Endothelial cell of umbilical vein (primary cell): Measurements from ENCODE around the gene TMEM41B.

Source experiments
- POLR2A ChIP-seq: IDR thresholded peaks from 2 replicates; pipeline ENCODE4 v1.6.1; 2012; ENCODE audit warnings: low read depth, mild to moderate bottlenecking, control low read depth, low read length
- TF ChIP-seq, protein P1 (sequence below), 2 donors: IDR thresholded peaks; 1 replicate in 1 of 2; 2 replicates in 1 of 2; pipeline ENCODE4 v1.5.1; 2011; ENCODE audit warnings: low read length in 2 of 2, mild to moderate bottlenecking in 2 of 2, moderate library complexity in 2 of 2, control low read depth in 1 of 2, inconsistent platforms in 1 of 2, low read depth in 1 of 2; ENCODE audit not compliant: insufficient read depth in 1 of 2; ENCODE audit errors: extremely low read depth in 1 of 2

DNA sequence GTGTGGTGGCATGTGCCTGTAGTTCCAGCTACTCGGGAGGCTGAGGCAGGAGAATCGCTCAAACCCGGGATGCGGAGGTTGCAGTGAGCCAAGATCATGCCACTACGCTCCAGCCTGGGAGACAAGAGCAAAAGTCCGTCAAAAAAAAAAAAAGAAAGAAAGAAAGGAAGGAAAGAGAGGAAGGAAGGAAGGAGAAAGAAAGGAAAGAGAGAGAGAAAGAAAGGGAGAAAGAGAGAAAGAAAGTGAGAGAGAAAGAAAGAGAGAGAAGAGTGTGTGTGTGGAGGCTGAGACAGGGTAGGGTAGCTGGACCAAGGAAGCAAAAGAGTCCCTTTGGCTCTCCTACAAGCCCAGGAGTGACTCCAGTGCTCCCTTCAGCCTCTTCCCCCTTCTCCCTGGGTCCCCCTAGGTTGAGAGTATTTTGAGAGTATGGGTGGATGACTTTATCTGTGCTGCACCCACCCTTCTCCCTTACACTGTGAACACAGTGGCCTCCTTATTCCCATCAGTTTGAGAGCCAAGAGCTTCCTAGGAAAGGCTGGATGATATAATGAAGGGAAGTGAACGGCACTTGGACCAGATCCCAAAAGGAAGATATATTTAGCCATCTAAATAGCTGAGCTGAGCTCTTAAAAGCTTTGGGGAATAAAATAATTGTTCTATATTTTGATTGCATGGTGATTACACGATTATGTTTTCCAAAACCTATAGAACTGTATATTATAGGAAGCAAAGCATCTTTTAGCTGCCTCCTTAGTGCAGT, 39.7 kb downstream of the TMEM41B start:
- TF ChIP-seq, protein P1, sequence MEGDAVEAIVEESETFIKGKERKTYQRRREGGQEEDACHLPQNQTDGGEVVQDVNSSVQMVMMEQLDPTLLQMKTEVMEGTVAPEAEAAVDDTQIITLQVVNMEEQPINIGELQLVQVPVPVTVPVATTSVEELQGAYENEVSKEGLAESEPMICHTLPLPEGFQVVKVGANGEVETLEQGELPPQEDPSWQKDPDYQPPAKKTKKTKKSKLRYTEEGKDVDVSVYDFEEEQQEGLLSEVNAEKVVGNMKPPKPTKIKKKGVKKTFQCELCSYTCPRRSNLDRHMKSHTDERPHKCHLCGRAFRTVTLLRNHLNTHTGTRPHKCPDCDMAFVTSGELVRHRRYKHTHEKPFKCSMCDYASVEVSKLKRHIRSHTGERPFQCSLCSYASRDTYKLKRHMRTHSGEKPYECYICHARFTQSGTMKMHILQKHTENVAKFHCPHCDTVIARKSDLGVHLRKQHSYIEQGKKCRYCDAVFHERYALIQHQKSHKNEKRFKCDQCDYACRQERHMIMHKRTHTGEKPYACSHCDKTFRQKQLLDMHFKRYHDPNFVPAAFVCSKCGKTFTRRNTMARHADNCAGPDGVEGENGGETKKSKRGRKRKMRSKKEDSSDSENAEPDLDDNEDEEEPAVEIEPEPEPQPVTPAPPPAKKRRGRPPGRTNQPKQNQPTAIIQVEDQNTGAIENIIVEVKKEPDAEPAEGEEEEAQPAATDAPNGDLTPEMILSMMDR (IDR thresholded peaks at IDR 0.05; ENCODE audit: extremely low read depth in 1 of 2, insufficient read depth in 1 of 2, low read depth in 1 of 2, low read length in 2 of 2): no peak
- no peak for TF ChIP-seq POLR2A
